CD14-positive monocyte (primary cell): ENCODE results near the gene RNF227. TPM values are rescaled to one million over a fixed set of nuclear protein-coding genes. Genes with fewer than 3 reads are reported as not detected.

Experiments
- DNase-seq, 3 donors: peaks; one replicate each; pipeline ENCODE4 v3.0.0-alpha.2; 2011 to 2022
- H2AFZ ChIP-seq: 2 replicates; pipeline ENCODE4 v1.6.0; 2012; ENCODE audit warnings: mild to moderate bottlenecking, low read depth, low read length, inconsistent platforms; ENCODE audit not compliant: insufficient read depth, poor library complexity, severe bottlenecking
- H3K27ac ChIP-seq, 2 donors: 1 replicate in 1 of 2; 2 replicates in 1 of 2; pipeline ENCODE4 v1.5.1; 2012 to 2013; ENCODE audit warnings: low read length in 2 of 2, control low read depth in 1 of 2, inconsistent platforms in 1 of 2, low read depth in 1 of 2, mild to moderate bottlenecking in 1 of 2
- H3K27me3 ChIP-seq, 2 donors: one replicate each; pipeline versions ENCODE4 v1.6.0 to v1.6.1; 2011 to 2013; ENCODE audit warnings: low read length in 2 of 2; ENCODE audit not compliant: control insufficient read depth in 2 of 2, insufficient read depth in 2 of 2
- H3K36me3 ChIP-seq, 2 donors: replicated peaks in 1 of 2; 1 replicate in 1 of 2; 2 replicates in 1 of 2; pipeline versions ENCODE4 v1.5.1 to v1.6.1; 2012 to 2013; ENCODE audit warnings: low read length in 2 of 2, control low read depth in 1 of 2, inconsistent platforms in 1 of 2, mild to moderate bottlenecking in 1 of 2; ENCODE audit not compliant: insufficient read depth in 2 of 2, control insufficient read depth in 1 of 2
- H3K4me1 ChIP-seq, 2 donors: 1 replicate in 1 of 2; 2 replicates in 1 of 2; pipeline versions ENCODE4 v1.5.1 to v1.6.1; 2012 to 2013; ENCODE audit warnings: low read length in 2 of 2, control low read depth in 1 of 2, inconsistent platforms in 1 of 2, mild to moderate bottlenecking in 1 of 2, moderate library complexity in 1 of 2; ENCODE audit not compliant: insufficient read depth in 2 of 2, control insufficient read depth in 1 of 2
- H3K4me2 ChIP-seq: replicated peaks from 2 replicates; pipeline ENCODE3; 2012; ENCODE audit warnings: low read length, moderate library complexity, mild to moderate bottlenecking; ENCODE audit not compliant: poor library complexity, severe bottlenecking; ENCODE audit errors: extremely low read depth
- H3K4me3 ChIP-seq, 3 experiments: fragments of 200-600 bp in 1 of 3; sonication (generic) in 1 of 3; replicated peaks in 1 of 3; 1 replicate in 2 of 3; 2 replicates in 1 of 3; pipeline ENCODE4 v1.5.1; 2011 to 2013; ENCODE audit warnings: low read length in 3 of 3, mild to moderate bottlenecking in 3 of 3, control low read depth in 2 of 3, low read depth in 2 of 3, inconsistent platforms in 1 of 3, moderate library complexity in 1 of 3
- H3K79me2 ChIP-seq: 2 replicates; pipeline ENCODE4 v1.6.0; 2012; ENCODE audit warnings: mild to moderate bottlenecking, control low read depth, inconsistent platforms, low read length, moderate library complexity; ENCODE audit not compliant: insufficient read depth
- H3K9ac ChIP-seq: 2 replicates; pipeline ENCODE4 v1.6.0; 2017; ENCODE audit warnings: low read length, mild to moderate bottlenecking; ENCODE audit not compliant: insufficient read depth, poor library complexity, severe bottlenecking
- H3K9me3 ChIP-seq, 2 donors: replicated peaks in 1 of 2; 1 replicate in 1 of 2; 2 replicates in 1 of 2; pipeline versions ENCODE4 v1.5.1 to v1.6.1; 2012 to 2013; ENCODE audit warnings: low read length in 2 of 2, control low read depth in 1 of 2; ENCODE audit not compliant: control insufficient read depth in 1 of 2, insufficient read depth in 1 of 2
- H4K20me1 ChIP-seq: 2 replicates; pipeline ENCODE4 v1.6.0; 2012; ENCODE audit warnings: mild to moderate bottlenecking, low read length, control low read depth, moderate library complexity; ENCODE audit not compliant: insufficient read depth
- H3K27ac Mint-ChIP-seq, 7 donors: one replicate each; pipeline ENCODE4 v1.8.0; 2020; ENCODE audit warnings: mild to moderate bottlenecking in 7 of 7, mixed read lengths in 7 of 7, moderate library complexity in 6 of 7, inconsistent platforms in 2 of 7
- H3K27me3 Mint-ChIP-seq, 3 donors: one replicate each; pipeline ENCODE4 v1.8.0; 2021 to 2022; ENCODE audit warnings: low read depth in 3 of 3, mild to moderate bottlenecking in 3 of 3, mixed read lengths in 3 of 3, moderate library complexity in 3 of 3, inconsistent platforms in 1 of 3
- H3K36me3 Mint-ChIP-seq, 2 donors: one replicate each; pipeline ENCODE4 v1.8.0; 2020; ENCODE audit warnings: mixed read lengths in 2 of 2, inconsistent platforms in 1 of 2, mild to moderate bottlenecking in 1 of 2
- H3K4me1 Mint-ChIP-seq: one replicate; pipeline ENCODE4 v1.8.0; 2020; ENCODE audit warnings: mild to moderate bottlenecking, mixed read lengths
- H3K4me3 Mint-ChIP-seq, 2 donors: one replicate each; pipeline ENCODE4 v1.8.0; 2020; ENCODE audit warnings: mild to moderate bottlenecking in 2 of 2, mixed read lengths in 2 of 2, moderate library complexity in 1 of 2
- H3K9me3 Mint-ChIP-seq, 7 donors: one replicate each; pipeline ENCODE4 v1.8.0; 2020 to 2022; ENCODE audit warnings: mixed read lengths in 7 of 7, mild to moderate bottlenecking in 6 of 7, moderate library complexity in 6 of 7, inconsistent platforms in 2 of 7
- WGBS: methylation state at CpG from one replicate; pipeline ENCODE4 v1.1.5; 2013; ENCODE audit warnings: missing lambda C conversion rate; ENCODE audit not compliant: insufficient coverage; 5-methylcytosine and 5-hydroxymethylcytosine counted together
- intact Hi-C, 2 donors: fragments of 100-400 bp; cut with micrococcal nuclease; formaldehyde crosslinking; loops; one replicate each; pipeline versions ENCODE4 v1.15.0 to v1.15.1; 2023
- polyA plus RNA-seq, 3 donors: library from polyadenylated mRNA; depleted of rRNA in 1 of 3; unstranded in 2 of 3; stranded (reverse) in 1 of 3; fragments of 300-500 nt in 2 of 3; fragments of >200 nt in 1 of 3; fragmentation: Illumina TruSeq in 2 of 3; gene quantifications; 1 replicate in 2 of 3; 2 replicates in 1 of 3; pipeline ENCODE4 v1.2.3, GENCODE V29; 2012 to 2021
- TF ChIP-seq, protein P1 (sequence below): fragments of 200-600 bp; IDR thresholded peaks from one replicate; pipeline ENCODE4 v1.8.0; 2022; ENCODE audit warnings: antibody characterized with exemption, mild to moderate bottlenecking

Gene RNF227
- polyA plus RNA-seq, 3 donors = 0.59 to 6.7 (median 1.3) TPM

DNA sequence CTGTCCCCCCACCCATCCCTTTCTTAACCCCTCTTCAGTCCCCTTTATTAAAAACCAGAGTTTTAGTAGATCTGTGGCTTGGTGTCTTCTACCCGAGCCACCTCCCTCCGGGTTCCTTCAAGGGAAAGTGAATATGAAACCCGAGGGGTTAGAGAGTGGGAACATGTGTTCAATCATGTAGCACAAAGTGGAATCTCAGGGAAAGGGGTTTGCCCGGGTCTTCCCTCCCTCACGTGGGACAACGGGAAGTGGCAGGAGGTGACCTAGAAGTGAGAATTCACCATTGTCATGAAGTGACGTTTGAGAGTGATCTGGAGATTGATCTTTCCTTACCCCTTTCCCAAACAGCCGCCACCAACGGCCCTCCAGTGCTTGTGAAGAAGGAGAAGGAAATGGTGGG lies 5.0 kb downstream of the RNF227 start:
- Histone ChIP-seq H3K4me1 (peaks cover 14 to 23% of the 10 kb centered on the region in 2 donors), H3K9me3 (no peaks in the 10 kb centered on the region), H3K27me3 (no peaks in the 10 kb centered on the region), H3K4me2 (no peak overlapping the region), H3K9ac (no peak overlapping the region), H4K20me1 (peaks cover 6% of the 10 kb centered on the region), H2AFZ (no peak overlapping the region), H3K27ac (no peak overlapping the region), H3K36me3 (peaks cover 58 to 64% of the 10 kb centered on the region in 2 donors), H3K4me3 (no peak overlapping the region), H3K79me2 (peaks cover 9% of the 10 kb centered on the region)
- no peak for DNase-seq
- Mint-ChIP-seq H3K4me3 (no peak overlapping the region), H3K27me3 (peaks cover 0 to 2% (median 0%) of the 10 kb centered on the region in 3 donors), H3K9me3 (no peaks in the 10 kb centered on the region), H3K36me3 (peaks cover 56 to 59% of the 10 kb centered on the region in 2 donors), H3K4me1 (peaks cover 26% of the 10 kb centered on the region), H3K27ac (peak overlapping the region in 3 of 7 donors; percentile 21 to 86 (median 38))
- 71% methylated on average over 3 of the region's 9 CpGs for WGBS
- intact Hi-C loops = loop anchor here in 1 of 2 donors (5.0 kb wide), 1 partner anchor 126 kb away; the partner anchor contains the start of gene ALOX15B
- TF ChIP-seq, protein P1, sequence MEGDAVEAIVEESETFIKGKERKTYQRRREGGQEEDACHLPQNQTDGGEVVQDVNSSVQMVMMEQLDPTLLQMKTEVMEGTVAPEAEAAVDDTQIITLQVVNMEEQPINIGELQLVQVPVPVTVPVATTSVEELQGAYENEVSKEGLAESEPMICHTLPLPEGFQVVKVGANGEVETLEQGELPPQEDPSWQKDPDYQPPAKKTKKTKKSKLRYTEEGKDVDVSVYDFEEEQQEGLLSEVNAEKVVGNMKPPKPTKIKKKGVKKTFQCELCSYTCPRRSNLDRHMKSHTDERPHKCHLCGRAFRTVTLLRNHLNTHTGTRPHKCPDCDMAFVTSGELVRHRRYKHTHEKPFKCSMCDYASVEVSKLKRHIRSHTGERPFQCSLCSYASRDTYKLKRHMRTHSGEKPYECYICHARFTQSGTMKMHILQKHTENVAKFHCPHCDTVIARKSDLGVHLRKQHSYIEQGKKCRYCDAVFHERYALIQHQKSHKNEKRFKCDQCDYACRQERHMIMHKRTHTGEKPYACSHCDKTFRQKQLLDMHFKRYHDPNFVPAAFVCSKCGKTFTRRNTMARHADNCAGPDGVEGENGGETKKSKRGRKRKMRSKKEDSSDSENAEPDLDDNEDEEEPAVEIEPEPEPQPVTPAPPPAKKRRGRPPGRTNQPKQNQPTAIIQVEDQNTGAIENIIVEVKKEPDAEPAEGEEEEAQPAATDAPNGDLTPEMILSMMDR = no peak

DNA sequence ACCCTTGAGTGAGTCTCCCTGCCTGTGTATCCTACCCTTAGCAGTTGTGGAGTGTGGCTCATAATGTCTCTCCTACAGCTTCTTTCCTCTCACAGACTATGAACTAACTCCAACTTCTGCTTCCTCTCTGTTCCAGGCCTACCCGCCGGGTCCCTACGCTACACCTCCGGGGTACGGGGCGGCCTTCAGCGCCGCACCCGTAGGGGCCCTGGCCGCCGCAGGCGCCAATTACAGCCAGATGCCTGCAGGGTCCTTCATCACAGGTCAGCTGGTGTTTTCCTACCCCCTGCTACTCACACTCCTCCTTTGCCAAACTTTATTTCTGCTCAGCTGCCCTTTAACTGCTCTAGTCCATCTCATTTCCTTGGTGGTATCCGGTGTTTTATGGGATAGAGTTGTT lies 5.4 kb downstream of the RNF227 start:
- Histone ChIP-seq H3K4me2 (no peak overlapping the region), H3K27me3 (no peaks in the 10 kb centered on the region), H3K9me3 (no peaks in the 10 kb centered on the region), H3K9ac (no peak overlapping the region), H3K4me1 (peaks cover 12 to 20% of the 10 kb centered on the region in 2 donors), H3K36me3 (peaks cover 62 to 68% of the 10 kb centered on the region in 2 donors), H2AFZ (no peak overlapping the region), H3K4me3 (no peak overlapping the region), H3K27ac (no peak overlapping the region), H4K20me1 (peaks cover 6% of the 10 kb centered on the region), H3K79me2 (peaks cover 9% of the 10 kb centered on the region)
- Mint-ChIP-seq H3K27me3 (peaks cover 0 to 2% (median 0%) of the 10 kb centered on the region in 3 donors), H3K9me3 (no peaks in the 10 kb centered on the region), H3K27ac (peak overlapping the region in 3 of 7 donors; percentile 20 to 46 (median 21)), H3K36me3 (peaks cover 60 to 63% of the 10 kb centered on the region in 2 donors), H3K4me3 (no peak overlapping the region), H3K4me1 (peaks cover 25% of the 10 kb centered on the region)
- DNase-seq = no peak
- intact Hi-C loops = loop anchor here in 1 of 2 donors (5.0 kb wide), 1 partner anchor 127 kb away; the partner anchor contains the start of gene ALOX15B
- WGBS = 30% methylated on average over 12 of the region's 13 CpGs
- TF ChIP-seq, protein P1 = no peak
